Measurements from ENCODE around the gene SNX20.
A peak's percentile ranks its signal among the peaks of the same experiment; 100 is the strongest.

The SNX20 gene

GRCh38 chr16:50681021-50681885 lies at the start of gene SNX20:
SNX20 (minus strand) TSS chr16:50681312; CDS start chr16:50677526, 3,786 bp downstream.
- DNase-seq, result peak in 2 of 58 donors; percentile 17 to 23

GRCh38 chr16:50724306-50724705 lies 43.2 kb upstream of the SNX20 start:
- no peak for DNase-seq

GRCh38 chr16:50722960-50723359 lies 41.8 kb upstream of the SNX20 start:
- DNase-seq, result no peak

GRCh38 chr16:50722405-50722737 lies 41.3 kb upstream of the SNX20 start:
- DNase-seq, result no peak

- DNase-seq, result no peak
Measured at GRCh38 chr16:50721549-50722404, 40.7 kb upstream of the SNX20 start.

GRCh38 chr16:50719401-50720337 lies 38.6 kb upstream of the SNX20 start:
- no peak for DNase-seq

GRCh38 chr16:50718761-50719400 lies 37.8 kb upstream of the SNX20 start:
- no peak for DNase-seq

GRCh38 chr16:50718061-50718760 lies 37.1 kb upstream of the SNX20 start:
- DNase-seq, result no peak

- DNase-seq, result no peak
Measured at GRCh38 chr16:50717494-50717893, 36.4 kb upstream of the SNX20 start.

- no peak for DNase-seq
Measured at GRCh38 chr16:50717091-50717490, 36.0 kb upstream of the SNX20 start.

GRCh38 chr16:50712956-50713355 lies 31.8 kb upstream of the SNX20 start:
- no peak for DNase-seq

- DNase-seq, result no peak
Measured at GRCh38 chr16:50712560-50712898, 31.4 kb upstream of the SNX20 start.

- DNase-seq, result peak in 55 of 58 donors; percentile 10 to 89 (median 65)
Measured at GRCh38 chr16:50711862-50712559, 30.9 kb upstream of the SNX20 start.

- no peak for DNase-seq
Measured at GRCh38 chr16:50711040-50711439, 29.9 kb upstream of the SNX20 start.

- no peak for DNase-seq
Measured at GRCh38 chr16:50709980-50710379, 28.9 kb upstream of the SNX20 start.

GRCh38 chr16:50709061-50709684 lies 28.1 kb upstream of the SNX20 start:
- DNase-seq, result peak in 3 of 58 donors; percentile 4 to 23 (median 14)

GRCh38 chr16:50708373-50709060 lies 27.4 kb upstream of the SNX20 start:
- no peak for DNase-seq

- DNase-seq, result no peak
Measured at GRCh38 chr16:50706250-50706649, 25.1 kb upstream of the SNX20 start.

All from anterior cingulate cortex (tissue), 58 donors.